ENCODE results near the gene KLK8. TPM values are rescaled to one million over a fixed set of nuclear protein-coding genes. Genes with fewer than 3 reads are reported as not detected.
A peak's percentile ranks its signal among the peaks of the same experiment; 100 is the strongest.

KLK8 gene
- total and polyA plus RNA-seq, 2 of the 13 experiments (the other 11 are each of a cell fraction or from before 2014, with no cell fraction given) = not detected

- DNase-seq (ENCODE audit: low spot score) (no peak), FAIRE-seq (no peak), ATAC-seq (no peak)
- Histone ChIP-seq H3K9me3 (ENCODE audit: low read length) (no peaks in the 10 kb centered on the region), H3K4me2 (ENCODE audit: low read depth, low read length) (no peak overlapping the region), H3K9ac (ENCODE audit: insufficient read depth, low read depth, low read length) (no peak overlapping the region), H3K27ac (ENCODE audit: extremely low read length, insufficient read depth, low read length) (no peak overlapping the region), H3K4me1 (ENCODE audit: insufficient read depth, low read length) (no peaks in the 10 kb centered on the region), H4K20me1 (ENCODE audit: insufficient read depth, low read length) (no peaks in the 10 kb centered on the region), H3K36me3 (replicated peaks in 1 of 2; ENCODE audit: control insufficient read depth in 1 of 2, insufficient read depth in 2 of 2, low read length in 2 of 2) (no peaks in the 10 kb centered on the region), H3K79me2 (ENCODE audit: insufficient read depth, low read length) (no peaks in the 10 kb centered on the region), H3K4me3 (replicated peaks in 1 of 3; ENCODE audit: insufficient read depth in 1 of 3, low read depth in 2 of 3, low read length in 3 of 3) (no peak overlapping the region), H3K27me3 (ENCODE audit: control insufficient read depth in 1 of 2, insufficient read depth in 2 of 2, low read length in 2 of 2) (peaks cover 3 to 11% of the 10 kb centered on the region in 2 experiments; a peak in 4 of 5 replicates), H2AFZ (ENCODE audit: low read length) (no peak overlapping the region)
- WGBS (ENCODE audit: low lambda C conversion rate) = 2% methylated on average over 4 of the region's 4 CpGs
- BruUV-seq (replicated peaks) = no TSS peak
- TF ChIP-seq ZNF101 (CRISPR knock-in tag; IDR thresholded peaks at IDR 0.05; ENCODE audit: borderline replicate concordance, low read depth) (no peak), ZBTB21 (CRISPR knock-in tag; IDR thresholded peaks at IDR 0.05) (no peak), ZNF629 (CRISPR knock-in tag; conservative IDR thresholded peaks at IDR 0.05) (peak; percentile 54; the same call in 1 of the 2 replicates), NAIF1 (CRISPR knock-in tag; IDR thresholded peaks at IDR 0.05; ENCODE audit: borderline replicate concordance) (no peak), DR1 (CRISPR knock-in tag; IDR thresholded peaks at IDR 0.05) (no peak)
- in situ Hi-C loops (cut with HindIII; ENCODE audit: extremely low pct_ligation_motif_present, low pct_unique_long_range_greater_than_20kb) (no loop called here), intact Hi-C loops (cut with micrococcal nuclease; ENCODE audit: unreplicated experiment) (no loop called here)
- POLR2A ChIA-PET = no interaction called here
- CTCF ChIA-PET (ENCODE audit: low intra/inter-chr PET ratio, low total read pairs) = no interaction called here
These were observed 2.7 kb downstream of the KLK8 start for GRCh38 chr19:50998686-50999085.

- no peak overlapping the region for H2AFZ ChIP-seq (ENCODE audit: low read length)
- H3K9me3 ChIP-seq (ENCODE audit: low read length) = no peaks in the 10 kb centered on the region
- no peaks in the 10 kb centered on the region for H3K4me1 ChIP-seq (ENCODE audit: insufficient read depth, low read length)
- no TSS peak for BruUV-seq (replicated peaks)
- intact Hi-C loops (cut with micrococcal nuclease; ENCODE audit: unreplicated experiment) (no loop called here), in situ Hi-C loops (cut with HindIII; ENCODE audit: extremely low pct_ligation_motif_present, low pct_unique_long_range_greater_than_20kb) (no loop called here)
- DNase-seq (ENCODE audit: low spot score) (no peak), ATAC-seq (no peak), FAIRE-seq (no peak)
- H3K27ac ChIP-seq (ENCODE audit: extremely low read length, insufficient read depth, low read length) = no peak overlapping the region
- no peak overlapping the region for H3K9ac ChIP-seq (ENCODE audit: insufficient read depth, low read depth, low read length)
- 5% methylated on average over 5 of the region's 5 CpGs for WGBS (ENCODE audit: low lambda C conversion rate)
- H4K20me1 ChIP-seq (ENCODE audit: insufficient read depth, low read length) = no peaks in the 10 kb centered on the region
- CTCF ChIA-PET (ENCODE audit: low intra/inter-chr PET ratio, low total read pairs) = no interaction called here
- H3K79me2 ChIP-seq (ENCODE audit: insufficient read depth, low read length) = no peaks in the 10 kb centered on the region
- H3K4me3 ChIP-seq (replicated peaks in 1 of 3; ENCODE audit: insufficient read depth in 1 of 3, low read depth in 2 of 3, low read length in 3 of 3) = no peak overlapping the region
- peaks cover 3 to 11% of the 10 kb centered on the region in 2 experiments; a peak in 3 of 5 replicates for H3K27me3 ChIP-seq (ENCODE audit: control insufficient read depth in 1 of 2, insufficient read depth in 2 of 2, low read length in 2 of 2)
- H3K4me2 ChIP-seq (ENCODE audit: low read depth, low read length) = no peak overlapping the region
- POLR2A ChIA-PET = no interaction called here
- H3K36me3 ChIP-seq (replicated peaks in 1 of 2; ENCODE audit: control insufficient read depth in 1 of 2, insufficient read depth in 2 of 2, low read length in 2 of 2) = no peaks in the 10 kb centered on the region
- TF ChIP-seq NCOR1 (IDR thresholded peaks at IDR 0.05; ENCODE audit: borderline replicate concordance, low read length) = no peak
- TF ChIP-seq PBX3 (CRISPR knock-in tag; IDR thresholded peaks at IDR 0.05; ENCODE audit: borderline replicate concordance) = no peak
- no peak for TF ChIP-seq MIXL1 (CRISPR knock-in tag; IDR thresholded peaks at IDR 0.05)
- no peak for TF ChIP-seq ZKSCAN1 (IDR thresholded peaks at IDR 0.05; ENCODE audit: low read length)
- TF ChIP-seq SIN3B (IDR thresholded peaks at IDR 0.05; ENCODE audit: low read length) = no peak
- TF ChIP-seq NR2C2 (CRISPR knock-in tag; IDR thresholded peaks at IDR 0.05; ENCODE audit: borderline replicate concordance) = no peak
- no peak for TF ChIP-seq ZNF879 (CRISPR knock-in tag; IDR thresholded peaks at IDR 0.05)
- TF ChIP-seq ZKSCAN5 (CRISPR knock-in tag; IDR thresholded peaks at IDR 0.05) = no peak
- no peak for TF ChIP-seq SRSF1 (optimal IDR thresholded peaks at IDR 0.05; ENCODE audit: low read depth, low read length)
- TF ChIP-seq ZFP62 (CRISPR knock-in tag; IDR thresholded peaks at IDR 0.05) = no peak
- no peak for TF ChIP-seq ZNF253 (CRISPR knock-in tag; IDR thresholded peaks at IDR 0.05; ENCODE audit: borderline replicate concordance)
- no peak for TF ChIP-seq E2F5 (CRISPR knock-in tag; conservative IDR thresholded peaks at IDR 0.05)
- no peak for TF ChIP-seq KLF13 (CRISPR knock-in tag; IDR thresholded peaks at IDR 0.05)
- TF ChIP-seq PHB2 (IDR thresholded peaks at IDR 0.05; ENCODE audit: partially characterized antibody) = no peak
- no peak for TF ChIP-seq ZNF232 (CRISPR knock-in tag; IDR thresholded peaks at IDR 0.05; ENCODE audit: borderline replicate concordance)
These were observed 3.3 kb downstream of the KLK8 start for GRCh38 chr19:50998061-50998460.

All from HepG2 (cell line).